RCC 7860 (cell line): ENCODE data around the gene HSBP1L1.
"Not testable (repeated sequence)": the region's sequence is repeated elsewhere in the genome, so short reads cannot be mapped to it uniquely, and the experiment has no call there.

Source experiments
- DNase-seq: peaks from one replicate; pipeline ENCODE4 v3.0.0-alpha.2; 2015; ENCODE audit warnings: low spot score
- FAIRE-seq: peaks from 2 replicates; lab custom pipeline; 2012; peaks lifted over from hg19 to GRCh38; lab: Jason Lieb, UNC

The HSBP1L1 gene

DNA sequence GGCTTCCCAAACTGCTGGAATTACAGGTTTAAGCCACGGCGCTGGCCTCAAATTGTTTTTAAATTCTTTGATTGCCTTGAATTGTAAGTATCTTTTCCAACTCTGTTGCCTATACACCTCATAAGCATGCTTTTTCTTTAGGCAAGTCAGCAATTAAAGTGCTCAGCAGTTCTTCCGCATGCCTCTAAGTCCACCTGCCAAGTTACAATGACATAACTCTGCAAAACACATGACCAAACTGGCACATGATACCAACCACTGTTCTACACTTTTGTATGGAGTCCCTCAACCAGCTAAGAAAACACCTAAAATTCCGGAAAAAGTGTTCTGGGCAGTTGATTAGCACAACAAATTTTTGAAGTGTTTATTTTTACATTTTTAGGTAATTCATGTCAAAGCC is 18.8 kb downstream of the HSBP1L1 start:
- DNase-seq (no peak), FAIRE-seq (no peak)

DNA sequence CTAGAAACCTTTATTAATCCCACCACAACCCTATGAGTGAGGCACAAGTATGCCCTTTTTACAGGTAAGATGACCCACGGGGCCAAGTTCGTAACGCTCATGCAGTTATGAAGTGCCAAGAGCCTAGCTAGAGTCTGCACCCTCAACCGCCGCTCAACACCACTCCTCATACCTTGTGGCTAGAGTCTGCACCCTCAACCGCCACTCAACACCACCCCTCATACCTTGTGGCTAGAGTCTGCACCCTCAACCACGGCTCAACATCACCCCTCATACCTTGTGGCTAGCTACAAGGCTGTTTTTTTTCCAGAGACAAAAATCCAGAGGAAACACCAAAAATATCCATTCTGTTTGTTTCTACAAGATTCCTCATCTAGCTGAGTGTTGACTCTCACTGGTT is 19.4 kb downstream of the HSBP1L1 start:
- DNase-seq (no peak), FAIRE-seq (no peak)

DNA sequence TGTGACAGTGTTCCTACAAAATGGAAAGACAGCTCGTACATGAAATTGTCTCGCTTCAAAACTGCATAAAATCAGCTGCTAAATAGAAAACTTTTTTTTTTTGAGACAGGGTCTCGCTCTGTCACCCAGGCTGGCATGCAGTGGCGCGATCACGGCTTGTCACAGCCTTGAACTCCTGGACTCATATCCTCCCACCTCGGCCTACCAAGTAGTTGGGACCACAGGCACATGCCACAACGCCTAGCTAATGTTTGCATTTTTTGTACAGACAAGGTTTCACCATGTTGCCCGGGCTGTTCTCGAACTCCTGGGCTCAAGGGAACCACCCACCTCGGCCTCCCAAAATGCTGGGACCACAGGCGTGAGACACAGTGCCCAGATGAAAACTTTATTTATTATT is 20.7 kb downstream of the HSBP1L1 start:
- FAIRE-seq (no peak), DNase-seq (no peak)

DNA sequence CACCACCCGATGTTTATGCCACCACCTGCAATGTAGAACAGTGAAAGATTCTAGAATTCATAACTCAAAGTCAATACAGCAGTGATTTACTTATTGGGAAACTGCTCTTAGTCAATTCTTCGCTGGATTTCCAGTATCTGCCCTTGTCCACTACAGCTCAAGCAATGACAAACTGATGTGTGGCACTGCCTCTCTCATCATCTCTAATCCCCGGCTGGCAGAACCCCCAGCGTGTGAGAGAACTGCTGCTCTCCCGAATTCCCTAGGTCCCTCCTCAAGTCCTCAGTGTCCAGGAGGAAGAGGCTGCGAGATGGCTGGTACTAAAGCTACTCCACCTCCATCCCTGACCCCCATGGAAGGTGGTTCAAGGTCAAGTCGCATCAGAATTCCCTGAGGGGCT is 22.3 kb downstream of the HSBP1L1 start:
- no peak for FAIRE-seq
- DNase-seq = no peak

DNA sequence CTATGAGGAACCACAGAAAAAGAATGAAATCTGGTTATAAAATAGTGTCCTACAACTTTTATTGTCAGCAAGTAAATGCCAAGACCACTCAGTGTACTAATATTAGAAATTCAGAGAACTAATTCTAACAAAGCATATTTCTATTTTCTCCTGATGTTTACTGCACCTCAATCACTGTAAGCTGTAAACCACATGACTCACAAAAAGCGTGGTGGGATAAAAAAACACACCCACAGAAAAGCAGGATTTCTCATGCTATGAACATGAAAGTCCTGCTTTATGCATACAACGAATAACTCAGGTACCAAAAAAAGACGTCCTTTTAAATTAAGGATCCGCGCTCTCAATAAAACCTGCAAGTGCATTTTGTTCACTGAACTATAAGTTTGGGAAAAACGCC is 23.1 kb downstream of the HSBP1L1 start:
- FAIRE-seq (no peak), DNase-seq (no peak)

DNA sequence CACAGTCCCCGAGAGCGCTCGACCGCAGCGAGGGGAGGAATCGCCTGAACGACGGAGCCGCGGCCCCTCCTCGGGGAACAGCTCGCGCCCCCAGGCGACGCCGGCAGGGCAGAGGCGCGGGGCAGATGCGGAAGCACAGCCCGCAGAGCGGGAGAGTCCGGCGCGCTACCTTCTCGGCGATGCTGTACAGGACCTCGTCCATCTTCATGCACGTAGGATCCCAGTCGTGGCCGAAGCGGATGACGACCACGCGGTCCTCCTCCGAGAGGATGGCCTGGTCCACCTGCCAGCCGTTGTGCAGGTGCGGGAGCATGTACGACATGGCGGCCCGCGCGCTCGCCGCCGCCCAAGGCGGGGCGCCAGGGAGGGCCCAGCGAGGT is 23.6 kb downstream of the HSBP1L1 start:
- no peak for FAIRE-seq
- DNase-seq = no peak

DNA sequence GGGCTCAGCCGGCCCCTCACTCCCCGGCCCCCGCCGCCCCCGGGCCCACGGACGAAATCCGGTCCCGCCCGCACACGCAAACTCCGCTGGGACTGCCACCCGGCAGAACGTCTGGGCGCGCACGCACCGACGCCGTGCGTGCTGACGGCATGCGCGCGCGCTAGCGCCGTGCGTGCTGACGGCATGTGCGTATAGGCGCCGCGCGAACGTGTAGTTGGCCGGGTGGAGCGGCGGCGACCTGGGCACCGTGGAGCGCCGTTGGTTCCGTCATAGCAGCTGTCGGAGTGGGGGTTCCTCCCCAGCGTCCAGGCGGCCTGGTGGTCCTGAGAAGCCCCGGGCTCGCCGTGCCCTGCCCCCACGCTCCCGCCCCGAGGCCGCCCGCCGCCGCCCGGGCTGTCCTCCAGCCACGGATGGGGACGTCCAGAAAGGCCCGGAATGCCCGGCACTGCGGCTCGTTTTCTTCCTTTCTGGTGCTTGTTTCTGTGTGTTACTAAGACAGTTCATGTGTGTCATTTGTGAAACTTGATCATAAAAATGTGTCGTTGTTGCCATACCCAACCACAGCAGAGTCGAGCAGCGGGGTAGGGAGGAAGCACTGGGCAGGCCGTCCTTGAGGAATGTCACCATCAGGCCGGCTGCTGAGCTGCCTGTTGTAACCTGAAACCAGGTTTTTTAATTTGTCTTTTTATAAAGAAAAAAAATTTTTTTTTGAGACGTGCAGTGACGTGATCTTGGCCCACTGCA is 24.2 kb downstream of the HSBP1L1 start, which contains the start of gene TXNL4A:
TXNL4A (minus strand) TSS at position 113 of the 744 bp plus-strand sequence. CDS start 171 bp downstream, outside the sequence.
- FAIRE-seq (no peak), DNase-seq (peak; percentile 63)

DNA sequence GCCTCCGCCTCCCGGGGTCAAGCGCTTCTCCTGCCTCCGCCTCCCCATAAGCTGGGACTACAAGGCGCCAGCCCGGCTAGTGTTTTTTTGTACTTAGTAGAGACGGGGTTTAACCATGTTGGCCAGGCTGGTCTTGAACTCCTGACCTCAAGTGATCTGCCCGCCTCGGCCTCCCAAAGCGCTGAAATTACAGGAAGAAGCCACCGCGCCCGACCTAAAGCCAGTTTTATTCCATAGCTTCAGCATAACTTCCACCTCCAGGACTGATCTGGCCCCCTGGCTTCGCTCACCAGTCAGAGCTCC is 24.7 kb downstream of the HSBP1L1 start:
- no peak for FAIRE-seq

DNA sequence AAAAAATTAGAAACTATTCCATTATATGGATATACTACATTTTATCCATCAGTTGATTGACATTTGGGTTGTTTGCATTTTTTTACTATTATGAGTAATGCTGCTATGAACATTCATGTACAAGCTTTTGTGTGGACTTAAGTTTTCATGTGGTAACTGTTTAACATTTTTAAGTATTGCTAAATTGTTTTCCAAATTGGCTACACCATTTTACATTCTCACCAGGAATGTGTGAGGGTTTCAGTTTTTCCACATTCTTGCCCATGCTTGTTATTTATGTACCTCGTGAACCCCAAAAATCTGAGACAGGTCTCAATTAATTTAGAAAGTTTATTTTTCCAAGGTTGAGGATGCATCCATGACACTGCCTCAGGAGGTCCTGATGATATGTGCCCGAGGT is 27.1 kb downstream of the HSBP1L1 start:
- DNase-seq = no peak
- no peak for FAIRE-seq

More for the DNA sequence above, 24.7 kb downstream of the HSBP1L1 start:
- DNase-seq = no peak

DNA sequence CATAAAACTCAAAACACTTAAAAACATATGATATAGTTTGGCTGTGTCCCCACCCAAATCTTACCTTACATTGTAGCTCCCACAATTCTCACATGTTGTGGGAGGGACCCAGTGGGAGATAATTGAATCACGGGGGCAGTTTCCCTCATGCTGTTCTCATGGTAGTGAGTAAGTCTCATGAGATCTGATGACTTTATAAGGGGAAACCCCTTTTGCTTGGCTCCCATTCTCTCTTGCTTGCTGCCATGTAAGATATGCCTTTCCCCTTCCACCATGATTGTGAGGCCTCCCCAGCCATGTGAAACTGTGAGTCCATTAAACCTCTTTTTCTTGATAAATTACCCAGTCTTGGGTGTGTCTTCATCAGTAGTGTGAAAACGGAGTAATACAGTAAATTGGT is 35.3 kb downstream of the HSBP1L1 start:
- not testable (repeated sequence) for FAIRE-seq, DNase-seq

DNA sequence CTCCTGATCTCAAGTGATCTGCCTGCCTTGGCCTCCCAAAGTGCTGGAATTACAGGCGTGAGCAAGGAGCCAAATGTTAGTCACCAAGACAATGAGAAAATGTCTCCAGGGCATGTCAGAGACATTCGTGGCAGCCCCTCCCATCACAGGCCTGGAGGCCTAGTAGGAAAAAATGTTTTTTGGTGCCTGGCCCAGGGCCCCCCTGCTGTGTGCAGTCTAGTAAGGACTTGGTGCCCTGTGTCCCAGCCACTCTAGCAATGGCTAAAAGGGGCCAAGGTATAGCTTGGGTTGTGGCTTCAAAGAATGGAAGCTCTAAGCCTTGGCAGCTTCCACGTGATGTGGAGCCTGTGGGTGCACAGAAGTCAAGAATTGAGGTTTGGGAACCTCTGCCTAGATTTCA is 36.4 kb downstream of the HSBP1L1 start:
- FAIRE-seq (no peak), DNase-seq (no peak)

DNA sequence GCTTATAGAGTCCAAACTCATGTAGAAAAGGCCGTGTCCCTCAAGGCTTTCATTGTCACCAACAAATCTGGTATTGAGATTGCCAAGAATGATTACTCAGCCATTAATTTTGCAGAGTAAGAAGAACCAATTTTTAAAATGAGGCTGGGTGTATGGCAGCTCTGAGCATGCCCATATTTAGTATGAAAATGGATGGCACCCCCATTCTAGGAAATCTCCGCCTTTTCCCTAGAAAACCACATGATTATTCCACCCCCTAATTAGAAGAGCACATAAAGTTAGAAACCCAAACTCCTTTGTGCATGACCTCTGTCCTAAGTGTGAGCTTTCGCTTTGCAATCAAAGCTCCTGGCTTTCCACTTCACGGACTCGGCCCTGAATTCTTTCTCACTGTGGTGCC is 38.0 kb downstream of the HSBP1L1 start:
- DNase-seq (no peak), FAIRE-seq (no peak)

DNA sequence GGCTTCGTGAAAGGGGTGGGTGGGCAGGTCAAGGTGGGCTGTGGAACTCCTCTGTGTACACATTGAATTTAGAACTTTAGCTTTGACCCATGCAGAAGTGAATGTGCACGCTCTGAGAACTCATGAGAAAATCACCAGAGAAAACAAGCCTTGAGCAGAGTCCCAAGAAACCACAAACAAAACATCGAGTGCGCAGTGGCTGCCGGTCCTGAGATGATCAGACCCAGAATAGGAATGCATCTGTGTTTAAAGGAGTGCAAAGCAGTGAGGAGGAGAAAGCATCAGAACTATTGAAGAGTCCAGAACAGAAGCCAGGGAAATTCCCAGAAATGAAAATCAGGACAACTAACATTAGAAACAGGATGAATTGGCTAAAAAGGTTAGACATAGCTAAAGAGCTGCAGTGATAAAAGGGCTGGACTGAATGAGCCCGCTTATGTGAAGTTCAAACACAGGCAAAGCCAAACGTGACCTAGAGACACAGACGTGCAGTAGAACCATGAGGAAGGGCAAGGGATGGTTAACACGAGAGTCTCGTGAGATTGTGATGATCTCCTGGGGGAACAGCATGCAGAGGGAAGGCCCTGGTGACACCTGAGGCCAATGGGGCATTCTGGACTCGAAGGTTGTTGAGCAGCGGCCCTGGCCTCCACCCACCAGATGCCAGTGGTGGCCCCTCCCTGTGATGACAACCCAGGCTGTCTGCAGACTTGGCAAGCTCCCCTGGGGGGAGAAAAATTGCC is 40.3 kb downstream of the HSBP1L1 start:
- no peak for DNase-seq
- no peak for FAIRE-seq

DNA sequence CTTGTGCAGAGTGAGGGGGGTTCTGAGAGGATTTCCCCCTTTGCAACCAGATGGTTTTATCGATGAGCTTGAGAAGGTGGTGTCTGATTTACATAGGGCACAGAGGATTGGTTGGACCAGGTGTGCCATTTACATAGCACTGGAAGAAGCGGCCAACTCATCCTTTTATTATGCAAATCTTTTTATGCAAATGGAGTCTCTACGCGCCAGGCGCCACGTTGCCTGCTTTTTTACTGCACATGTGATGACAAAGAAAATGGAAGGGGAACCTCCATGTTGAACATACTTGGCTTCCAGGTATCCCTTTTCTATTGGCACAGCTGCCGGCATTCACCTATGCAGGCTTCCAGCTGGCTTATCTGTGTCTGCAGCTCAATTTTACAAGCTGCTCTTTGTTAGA is 42.3 kb downstream of the HSBP1L1 start:
- FAIRE-seq (no peak), DNase-seq (no peak)

DNA sequence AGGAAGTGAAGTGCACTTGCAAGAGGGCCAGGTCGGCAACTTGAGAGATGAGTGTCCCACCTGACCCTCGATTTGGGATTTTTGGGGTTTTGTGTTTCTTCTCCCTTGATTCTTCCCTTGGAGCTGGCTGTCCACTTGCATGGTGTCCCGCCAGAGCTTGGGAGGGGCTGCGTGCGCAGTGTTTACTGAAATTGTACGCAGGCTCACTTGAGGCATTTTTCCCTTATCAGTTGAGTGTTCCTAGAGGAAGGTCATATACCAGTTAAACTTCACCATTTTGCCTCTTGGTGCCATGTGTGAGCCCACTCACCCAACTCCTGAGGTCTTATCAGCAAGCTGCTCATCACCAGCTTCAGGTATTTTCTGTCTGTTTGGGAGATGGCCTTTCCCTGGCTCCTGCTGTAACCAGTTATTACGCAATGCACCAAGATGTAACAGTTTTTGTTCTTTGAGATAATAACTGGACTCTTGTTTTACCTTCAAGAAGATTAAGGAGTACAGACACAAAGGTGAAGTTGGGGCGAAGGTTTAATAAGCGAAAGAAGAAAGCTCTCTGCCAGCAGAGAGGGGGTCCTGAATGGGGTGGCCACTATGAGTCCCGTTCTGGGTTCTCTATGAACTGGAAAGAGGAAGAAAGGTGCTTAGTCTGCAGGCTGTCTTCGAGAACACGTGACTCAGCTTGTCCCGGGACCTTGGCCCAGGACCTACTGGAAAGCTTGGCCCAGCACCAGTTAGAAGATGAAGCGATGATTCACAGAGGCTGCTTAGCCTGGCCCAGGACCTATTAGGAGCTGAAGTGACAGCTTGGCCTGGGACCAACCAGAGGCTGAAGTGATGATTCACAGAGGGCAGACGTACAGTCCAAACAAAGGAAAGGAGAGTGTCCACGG is 45.5 kb downstream of the HSBP1L1 start:
- DNase-seq (peak; percentile 90), FAIRE-seq (peak; percentile 93)

DNA sequence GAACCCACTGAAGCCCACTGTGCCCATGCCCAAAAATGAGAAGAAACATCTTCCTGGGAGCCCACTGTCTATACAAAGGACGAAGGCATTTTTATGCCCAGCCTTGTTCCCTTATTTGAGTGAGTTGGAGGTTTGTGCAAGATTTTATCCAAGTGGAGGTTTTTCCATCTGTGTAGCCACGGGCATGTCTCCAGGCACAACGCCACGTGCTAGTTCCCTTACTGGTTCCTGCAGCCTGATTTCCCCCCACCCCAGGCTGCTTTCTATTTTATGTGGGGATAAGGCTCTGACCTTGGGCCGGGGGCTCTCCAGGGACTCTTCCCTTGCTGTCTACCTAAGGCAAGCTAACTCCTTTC is 46.1 kb downstream of the HSBP1L1 start:
- FAIRE-seq (no peak), DNase-seq (no peak)

DNA sequence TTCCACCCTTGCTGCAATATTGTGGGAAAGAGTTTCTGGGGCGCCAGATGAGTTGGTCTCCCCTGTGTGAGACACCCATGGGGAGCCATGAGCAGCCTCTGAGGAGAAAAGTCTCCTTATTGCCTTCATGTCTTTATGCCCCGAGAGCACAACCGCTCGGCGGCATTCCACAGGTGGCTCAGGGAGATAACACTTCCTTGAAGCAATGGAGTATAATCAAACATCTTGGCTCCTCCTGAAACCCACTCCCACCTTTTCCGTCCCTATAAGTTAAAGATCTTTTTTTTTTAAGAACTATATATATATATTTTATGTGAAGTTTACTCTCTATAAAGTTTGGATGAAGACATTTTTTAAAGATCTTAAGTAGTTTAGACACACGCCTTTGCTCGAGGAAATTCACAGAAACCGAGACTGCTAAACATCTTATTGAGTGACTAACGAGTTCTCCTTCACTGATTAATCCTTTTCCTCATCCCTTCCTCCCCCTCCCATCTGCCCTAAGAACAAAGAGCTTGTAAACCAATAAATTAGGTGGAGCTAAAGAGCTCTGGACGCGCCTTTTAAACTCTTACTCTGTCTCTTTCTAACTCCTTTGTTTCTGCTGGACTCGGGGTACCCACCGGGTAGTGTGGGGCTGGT is 47.2 kb downstream of the HSBP1L1 start:
- not testable (repeated sequence) for FAIRE-seq, DNase-seq

DNA sequence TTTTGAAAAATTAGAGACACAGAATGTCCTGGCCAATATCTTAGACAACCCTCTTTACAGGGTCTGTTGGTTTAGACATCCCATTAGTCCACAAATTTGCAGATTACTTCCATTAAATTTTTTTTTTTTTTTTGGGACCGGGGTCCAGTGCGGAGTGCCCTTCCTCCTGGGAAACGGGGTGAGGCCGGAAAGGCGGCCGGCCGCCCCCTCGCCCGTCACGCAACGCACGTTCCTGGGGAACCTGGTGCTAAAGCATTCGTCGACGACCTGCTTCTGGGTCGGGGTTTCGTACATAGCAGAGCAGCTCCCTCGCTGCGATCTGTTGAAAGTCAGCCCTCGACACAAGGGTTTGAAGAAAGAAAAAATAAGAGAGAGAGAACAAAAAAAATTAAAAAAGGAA is 48.3 kb downstream of the HSBP1L1 start:
- no peak for DNase-seq
- no peak for FAIRE-seq
